Measurements from ENCODE around the gene STX18. TPM values are rescaled to one million over a fixed set of nuclear protein-coding genes. Genes with fewer than 3 reads are reported as not detected.

STX18 gene
- total RNA-seq, 6 experiments from 2014 or later = 11.7 to 18.4 (median 15.8) TPM

- Histone ChIP-seq H3K36me3 (no peaks in the 10 kb centered on the region), H3K27ac (no peak overlapping the region), H3K27me3 (no peaks in the 10 kb centered on the region), H3K9me3 (no peaks in the 10 kb centered on the region), H3K4me3 (no peak overlapping the region), H3K4me1 (no peaks in the 10 kb centered on the region)
- TF ChIP-seq CTCF (IDR thresholded peaks at IDR 0.05) (no peak), POLR2A (IDR thresholded peaks at IDR 0.05) (no peak)
- no peak for DNase-seq
- intact Hi-C loops (cut with DNase I) = no loop called here
- 77% methylated on average over 6 of the region's 6 CpGs for WGBS (ENCODE audit: insufficient coverage, low coverage, low lambda C conversion rate, missing lambda C conversion rate)
- ATAC-seq = no peak
These were observed 167.3 kb downstream of the STX18 start for GRCh38 chr4:4374388-4375098.

Other genes with a start within 250 kb of the STX18 start
- under 1 TPM in 2 of 6 experiments, not detected in 4; 0.22 to 0.29 TPM for gene NSG1, start 154.9 kb downstream of the STX18 start, total RNA-seq

All from right lobe of liver (tissue), 6 donors.